ENCODE measurements around the gene NUDCD3. TPM values are rescaled to one million over a fixed set of nuclear protein-coding genes. Genes with fewer than 3 reads are reported as not detected.

NUDCD3 gene
- total RNA-seq, 1 experiment from 2014 or later = 82.3 TPM

- Histone ChIP-seq H3K27me3 (ENCODE audit: low read length) (no peaks in the 10 kb centered on the region), H3K9me2 (replicated peaks; ENCODE audit: low read length) (no peaks in the 10 kb centered on the region), H4K20me1 (ENCODE audit: low read length) (no peaks in the 10 kb centered on the region), H3K9ac (ENCODE audit: low read length) (no peak overlapping the region), H3K36me3 (ENCODE audit: low read depth, low read length) (peaks cover 22% of the 10 kb centered on the region), H3K9me3 (ENCODE audit: low read length) (no peaks in the 10 kb centered on the region), H3K4me3 (ENCODE audit: low read length) (no peak overlapping the region), H2AFZ (ENCODE audit: low read length) (no peak overlapping the region), H3K79me2 (ENCODE audit: low read length) (no peaks in the 10 kb centered on the region), H3F3A (ENCODE audit: low read length, unreplicated experiment) (no peaks in the 10 kb centered on the region), H3K27ac (ENCODE audit: low read length) (no peak overlapping the region), H3K4me2 (ENCODE audit: low read length) (no peak overlapping the region), H3K4me1 (ENCODE audit: insufficient read depth, low read length) (peaks cover 7% of the 10 kb centered on the region; the same call in 1 of the 2 replicates)
- ChIA-PET CTCF (no interaction called here), POLR2A (ENCODE audit: unreplicated experiment) (no interaction called here)
- BruUV-seq (replicated peaks) = no TSS peak
- TF ChIP-seq EZH2 (IDR thresholded peaks at IDR 0.05; ENCODE audit: low read length, unreplicated experiment) (no peak), CTCF (conservative IDR thresholded peaks at IDR 0.05; ENCODE audit: low read depth, low read length) (no peak), EZH2phosphoT487 (IDR thresholded peaks at IDR 0.05; ENCODE audit: borderline replicate concordance, low read length) (no peak)
- intact Hi-C loops (cut with micrococcal nuclease) = no loop called here
- DNase-seq (no peak), ATAC-seq (no peak)
Measured at GRCh38 chr7:44386139-44386913, 104.1 kb downstream of the NUDCD3 start.

GRCh38 chr7:44385434-44386138 is 104.9 kb downstream of the NUDCD3 start:
- H3K4me2 ChIP-seq (ENCODE audit: low read length) = no peak overlapping the region
- CTCF ChIA-PET = no interaction called here
- no TSS peak for BruUV-seq (replicated peaks)
- intact Hi-C loops (cut with micrococcal nuclease) = no loop called here
- TF ChIP-seq CTCF (conservative IDR thresholded peaks at IDR 0.05; ENCODE audit: low read depth, low read length) (no peak), EZH2 (IDR thresholded peaks at IDR 0.05; ENCODE audit: low read length, unreplicated experiment) (no peak), EZH2phosphoT487 (IDR thresholded peaks at IDR 0.05; ENCODE audit: borderline replicate concordance, low read length) (no peak)
- H2AFZ ChIP-seq (ENCODE audit: low read length) = no peak overlapping the region
- H3K4me1 ChIP-seq (ENCODE audit: insufficient read depth, low read length) = peaks cover 14% of the 10 kb centered on the region
- no peaks in the 10 kb centered on the region for H3K9me2 ChIP-seq (replicated peaks; ENCODE audit: low read length)
- ATAC-seq (no peak), DNase-seq (no peak)
- no peaks in the 10 kb centered on the region for H3F3A ChIP-seq (ENCODE audit: low read length, unreplicated experiment)
- no peaks in the 10 kb centered on the region for H3K27me3 ChIP-seq (ENCODE audit: low read length)
- H3K27ac ChIP-seq (ENCODE audit: low read length) = no peak overlapping the region
- H4K20me1 ChIP-seq (ENCODE audit: low read length) = no peaks in the 10 kb centered on the region
- POLR2A ChIA-PET (ENCODE audit: unreplicated experiment) = no interaction called here
- H3K4me3 ChIP-seq (ENCODE audit: low read length) = no peak overlapping the region
- H3K79me2 ChIP-seq (ENCODE audit: low read length) = no peaks in the 10 kb centered on the region
- H3K36me3 ChIP-seq (ENCODE audit: low read depth, low read length) = peaks cover 18% of the 10 kb centered on the region
- no peak overlapping the region for H3K9ac ChIP-seq (ENCODE audit: low read length)
- no peaks in the 10 kb centered on the region for H3K9me3 ChIP-seq (ENCODE audit: low read length)

Data from PC-3 (cell line).